ENCODE data around the gene CD247.

Gene CD247

GRCh38 chr1:167455786-167456446, 62.4 kb downstream of the CD247 start:
- peak overlapping the region; percentile 90 for H3K4me2 ChIP-seq (ENCODE audit: low read depth, low read length)
- peak overlapping the region; percentile 77 for H3K9ac ChIP-seq (ENCODE audit: low read length)
- no peaks in the 10 kb centered on the region for H3K79me2 ChIP-seq (ENCODE audit: low read length)
- peaks cover 26% of the 10 kb centered on the region for H3F3A ChIP-seq (ENCODE audit: insufficient read depth, low read length)
- peak overlapping the region; percentile 65; the same call in 1 of the 2 replicates for H3K27ac ChIP-seq (ENCODE audit: low read length)
- no peaks in the 10 kb centered on the region for H3K36me3 ChIP-seq (replicated peaks; ENCODE audit: insufficient read depth, low read length)
- H3K9me3 ChIP-seq (replicated peaks; ENCODE audit: insufficient read depth, low read length) = no peaks in the 10 kb centered on the region
- no peaks in the 10 kb centered on the region for H3K27me3 ChIP-seq (replicated peaks; ENCODE audit: insufficient read depth, low read length)
- H3K4me1 ChIP-seq (ENCODE audit: low read length) = peaks cover 12% of the 10 kb centered on the region
- H4K20me1 ChIP-seq (ENCODE audit: insufficient read depth, low read length) = no peaks in the 10 kb centered on the region
- TF ChIP-seq EZH2phosphoT487 (IDR thresholded peaks at IDR 0.05; ENCODE audit: low read length) (no peak), EZH2 (optimal IDR thresholded peaks at IDR 0.05; ENCODE audit: low read depth, low read length) (no peak), CTCF (IDR thresholded peaks at IDR 0.05; ENCODE audit: low read length) (no peak)
- peak overlapping the region; percentile 99 for H2AFZ ChIP-seq (ENCODE audit: low read length)
- no peaks in the 10 kb centered on the region for H3K9me2 ChIP-seq (replicated peaks; ENCODE audit: insufficient read depth, low read length)
- DNase-seq = peak; percentile 40
- peak overlapping the region; percentile 91 for H3K4me3 ChIP-seq (ENCODE audit: low read length)

DNA sequence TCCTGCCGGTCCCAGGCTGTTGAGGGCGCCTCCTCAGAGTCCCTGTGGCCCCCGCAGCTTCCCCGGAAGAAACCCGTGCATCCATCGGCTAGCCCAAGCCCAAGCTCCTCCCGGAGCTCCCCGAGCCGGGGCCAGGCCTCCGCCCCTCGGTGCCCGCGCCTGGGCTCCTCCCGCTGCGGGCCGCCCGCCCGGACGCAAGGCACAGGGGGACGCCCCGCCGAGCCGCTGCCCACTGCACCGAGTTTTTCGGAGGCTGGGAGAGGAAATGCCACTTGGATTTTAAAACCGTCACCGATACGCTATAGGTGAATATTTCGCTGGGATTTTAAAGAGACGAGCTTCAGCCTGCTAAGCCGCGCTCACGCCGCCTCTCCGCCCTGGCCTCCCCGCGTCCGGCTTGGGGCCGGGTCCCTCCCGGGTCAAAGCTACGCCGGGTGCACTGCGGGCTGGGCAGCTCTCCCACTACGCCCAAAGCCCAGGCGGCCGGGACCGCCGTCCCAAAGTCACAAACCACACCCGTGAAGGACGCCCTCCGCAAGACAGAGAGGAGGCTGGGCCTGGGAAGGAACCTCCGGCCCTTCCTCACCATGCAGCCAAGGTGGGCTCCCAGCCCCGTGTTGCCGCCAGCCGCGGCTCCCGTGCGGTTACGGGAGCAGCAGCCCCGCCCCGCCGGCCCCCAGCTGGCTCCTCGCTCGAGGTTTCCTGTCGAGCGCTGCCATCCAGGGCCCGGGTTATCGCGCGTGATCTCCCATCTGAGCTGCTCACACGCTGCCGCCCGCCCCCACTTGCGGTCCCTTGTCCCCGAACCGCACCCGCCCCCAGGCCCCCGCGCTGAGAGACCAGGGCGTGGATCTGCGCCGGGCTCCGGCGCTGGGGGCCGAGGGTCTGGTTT, 63.2 kb downstream of the CD247 start:
- TF ChIP-seq EZH2phosphoT487 (IDR thresholded peaks at IDR 0.05; ENCODE audit: low read length) (no peak), EZH2 (optimal IDR thresholded peaks at IDR 0.05; ENCODE audit: low read depth, low read length) (no peak)
- Histone ChIP-seq H3K27me3 (replicated peaks; ENCODE audit: insufficient read depth, low read length) (no peaks in the 10 kb centered on the region), H3K36me3 (replicated peaks; ENCODE audit: insufficient read depth, low read length) (no peaks in the 10 kb centered on the region), H3F3A (ENCODE audit: insufficient read depth, low read length) (peaks cover 28% of the 10 kb centered on the region), H2AFZ (ENCODE audit: low read length) (peak overlapping the region; percentile 99), H3K9me3 (replicated peaks; ENCODE audit: insufficient read depth, low read length) (no peaks in the 10 kb centered on the region), H3K4me3 (ENCODE audit: low read length) (peak overlapping the region; percentile 91), H3K4me1 (ENCODE audit: low read length) (peaks cover 17% of the 10 kb centered on the region), H3K27ac (ENCODE audit: low read length) (peak overlapping the region; percentile 65; the same call in 1 of the 2 replicates), H3K79me2 (ENCODE audit: low read length) (no peaks in the 10 kb centered on the region), H3K4me2 (ENCODE audit: low read depth, low read length) (peak overlapping the region; percentile 90), H3K9ac (ENCODE audit: low read length) (peak overlapping the region; percentile 77), H3K9me2 (replicated peaks; ENCODE audit: insufficient read depth, low read length) (no peaks in the 10 kb centered on the region), H4K20me1 (ENCODE audit: insufficient read depth, low read length) (no peaks in the 10 kb centered on the region)
- DNase-seq = peak; percentile 87

GRCh38 chr1:167454304-167454893, 63.9 kb downstream of the CD247 start:
- TF ChIP-seq CTCF (IDR thresholded peaks at IDR 0.05; ENCODE audit: low read length) (no peak), EZH2phosphoT487 (IDR thresholded peaks at IDR 0.05; ENCODE audit: low read length) (no peak), EZH2 (optimal IDR thresholded peaks at IDR 0.05; ENCODE audit: low read depth, low read length) (no peak)
- Histone ChIP-seq H2AFZ (ENCODE audit: low read length) (peak overlapping the region; percentile 99), H3K36me3 (replicated peaks; ENCODE audit: insufficient read depth, low read length) (no peaks in the 10 kb centered on the region), H4K20me1 (ENCODE audit: insufficient read depth, low read length) (no peaks in the 10 kb centered on the region), H3K4me2 (ENCODE audit: low read depth, low read length) (peak overlapping the region; percentile 90), H3K9me2 (replicated peaks; ENCODE audit: insufficient read depth, low read length) (no peaks in the 10 kb centered on the region), H3K9me3 (replicated peaks; ENCODE audit: insufficient read depth, low read length) (no peaks in the 10 kb centered on the region), H3K27ac (ENCODE audit: low read length) (peak overlapping the region; percentile 65; the same call in 1 of the 2 replicates), H3F3A (ENCODE audit: insufficient read depth, low read length) (peaks cover 28% of the 10 kb centered on the region), H3K9ac (ENCODE audit: low read length) (peak overlapping the region; percentile 77), H3K79me2 (ENCODE audit: low read length) (no peaks in the 10 kb centered on the region), H3K4me1 (ENCODE audit: low read length) (peaks cover 18% of the 10 kb centered on the region), H3K27me3 (replicated peaks; ENCODE audit: insufficient read depth, low read length) (no peaks in the 10 kb centered on the region), H3K4me3 (ENCODE audit: low read length) (peak overlapping the region; percentile 91)
- no peak for DNase-seq
